K562 (cell line): ENCODE results near the gene IP6K3. TPM values are rescaled to one million over a fixed set of nuclear protein-coding genes. Genes with fewer than 3 reads are reported as not detected.

ENCODE experiments used
- ATAC-seq: fragments of 200-7000 bp; cut with Tn5 transposase; 3 replicates; pipeline ENCODE4 v1.9.1; 2020; ENCODE audit warnings: moderate library complexity
- BruUV-seq: library from RNA; stranded (reverse); fragments of 400-500 nt; replicated peaks from 2 replicates; lab custom pipeline; 2021; lab: Mats Ljungman, UMichigan
- CTCF ChIA-PET: fragments of 300-600 bp; formaldehyde crosslinking; extraction: SDS; loops from one replicate; lab custom pipeline; 2021; ENCODE audit warnings: low intra/inter-chr PET ratio; lab: Yijun Ruan, JAX
- POLR2A ChIA-PET: fragments of 300-600, 350-650 bp; sonication (Branson Sonifier 250); formaldehyde crosslinking; extraction: SDS; loops from one replicate; lab custom pipeline; 2021; ENCODE audit warnings: antibody characterized with exemption, inconsistent platforms; lab: Yijun Ruan, JAX
- DNase-seq, 4 experiments: peaks; one replicate each; pipeline versions ENCODE4 v3.0.0 to v3.0.0-alpha.2; 2011 to 2018; ENCODE audit warnings: low spot score in 3 of 4, mixed read lengths in 3 of 4; ENCODE audit errors: extremely low read depth in 1 of 4
- FAIRE-seq: peaks from 2 replicates; lab custom pipeline; 2011; peaks lifted over from hg19 to GRCh38; lab: Jason Lieb, UNC
- H2AFZ ChIP-seq: 2 replicates; pipeline ENCODE4 v1.6.0; 2011; ENCODE audit warnings: low read depth, low read length, control low read depth, inconsistent platforms
- H3K27ac ChIP-seq: fragments of 200-600 bp; 3 replicates; pipeline ENCODE4 v1.8.0; 2011; ENCODE audit warnings: low read depth, mild to moderate bottlenecking, control low read depth, inconsistent platforms, low read length, moderate library complexity, mixed read lengths; ENCODE audit errors: extremely low read depth
- H3K27me3 ChIP-seq, 2 experiments: fragments of 300-600 bp in 1 of 2; 2 replicates in 1 of 2; 3 replicates in 1 of 2; pipeline versions ENCODE4 v1.6.0 to v1.8.0; 2011; ENCODE audit warnings: inconsistent platforms in 2 of 2, low read length in 2 of 2, mild to moderate bottlenecking in 1 of 2, mixed read lengths in 1 of 2, moderate library complexity in 1 of 2; ENCODE audit not compliant: control insufficient read depth in 2 of 2, insufficient read depth in 2 of 2
- H3K36me3 ChIP-seq: fragments of 300-600 bp; 3 replicates; pipeline ENCODE4 v1.8.0; 2011; ENCODE audit warnings: mild to moderate bottlenecking, low read length, inconsistent platforms; ENCODE audit not compliant: control insufficient read depth, insufficient read depth
- H3K4me1 ChIP-seq, 2 experiments: fragments of 200-600 bp in 1 of 2; replicated peaks in 1 of 2; 2 replicates in 1 of 2; 3 replicates in 1 of 2; pipeline versions ENCODE4 v1.5.1 to v1.8.0; 2011; ENCODE audit warnings: inconsistent platforms in 2 of 2, low read length in 2 of 2, mild to moderate bottlenecking in 1 of 2, mixed read lengths in 1 of 2, moderate library complexity in 1 of 2; ENCODE audit not compliant: control insufficient read depth in 2 of 2, insufficient read depth in 2 of 2
- H3K4me2 ChIP-seq: 2 replicates; pipeline ENCODE4 v1.6.1; 2011; ENCODE audit warnings: low read length, control low read depth, inconsistent platforms, mixed read lengths; ENCODE audit not compliant: insufficient read depth
- H3K4me3 ChIP-seq: fragments of 200-600 bp; sonication (generic), shearing (Covaris generic); 2 replicates; pipeline ENCODE4 v1.5.1; 2016; ENCODE audit warnings: control low read depth, inconsistent platforms
- H3K79me2 ChIP-seq: fragments of 200-600 bp; 3 replicates; pipeline ENCODE4 v1.8.0; 2011; ENCODE audit warnings: low read length, inconsistent platforms; ENCODE audit not compliant: control insufficient read depth, insufficient read depth
- H3K9ac ChIP-seq, 2 experiments: 2 replicates each; pipeline versions ENCODE4 v1.6.0 to v1.6.1; 2011; ENCODE audit warnings: low read depth in 2 of 2, low read length in 2 of 2, control low read depth in 1 of 2, inconsistent platforms in 1 of 2, mild to moderate bottlenecking in 1 of 2, mixed read lengths in 1 of 2; ENCODE audit not compliant: insufficient read depth in 1 of 2
- H3K9me1 ChIP-seq: one replicate; pipeline ENCODE4 v1.6.0; 2011; ENCODE audit warnings: inconsistent platforms, mild to moderate bottlenecking, low read length, moderate library complexity; ENCODE audit not compliant: control insufficient read depth, insufficient read depth
- H3K9me3 ChIP-seq: replicated peaks from 2 replicates; pipeline ENCODE4 v1.5.1; 2011; ENCODE audit warnings: low read depth, low read length, inconsistent platforms; ENCODE audit not compliant: control insufficient read depth, insufficient read depth
- H4K20me1 ChIP-seq: replicated peaks from 2 replicates; pipeline ENCODE4 v1.6.1; 2011; ENCODE audit warnings: low read length, inconsistent platforms, mixed read lengths; ENCODE audit not compliant: control insufficient read depth, insufficient read depth
- ATF7 ChIP-seq: fragments of 450-650 bp; IDR thresholded peaks from 2 replicates; pipeline ENCODE4 v1.7.1; 2014; ENCODE audit warnings: mild to moderate bottlenecking, moderate library complexity
- FOXA3 ChIP-seq, 2 experiments: fragments of 450-650 bp in 1 of 2; sonication (generic) in 1 of 2; formaldehyde crosslinking; IDR thresholded peaks in 1 of 2; conservative IDR thresholded peaks in 1 of 2; 2 replicates each; pipeline versions ENCODE4 v1.4.0 to v1.8.0; 2020 to 2022; ENCODE audit warnings: mild to moderate bottlenecking in 2 of 2, missing genetic modification reagents in 1 of 2
- HDAC2 ChIP-seq: fragments of 450-650 bp; IDR thresholded peaks from 2 replicates; pipeline ENCODE4 v1.6.1; 2016; ENCODE audit warnings: mild to moderate bottlenecking
- POLR2G ChIP-seq: fragments of 200-400 bp; formaldehyde crosslinking; IDR thresholded peaks from 2 replicates; pipeline ENCODE4 v1.6.1; 2017; ENCODE audit warnings: low read depth, mild to moderate bottlenecking, antibody characterized with exemption, low read length, moderate library complexity
- ZNF717 ChIP-seq: fragments of 250-450 bp; sonication (Bioruptor Pico); IDR thresholded peaks from 2 replicates; pipeline ENCODE4 v1.5.0; 2021
- WGBS: fragments of 100-300 bp; shearing (Covaris generic); methylation state at CpG from one replicate; pipeline ENCODE4 v1.1.6; 2016; ENCODE audit warnings: low coverage, mixed read lengths; ENCODE audit not compliant: insufficient coverage; ENCODE audit errors: missing lambda C conversion rate; 5-methylcytosine and 5-hydroxymethylcytosine counted together
- in situ Hi-C: fragments of 300-500 bp; cut with MboI; formaldehyde crosslinking; loops from 4 replicates; pipeline ENCODE4 v1.15.0; 2018; ENCODE audit warnings: inconsistent platforms, mixed read lengths
- intact Hi-C: fragments of 100-400 bp; cut with micrococcal nuclease; formaldehyde crosslinking; loops from 2 replicates; pipeline ENCODE4 v1.14.2; 2022
- polyA plus RNA-seq, 8 experiments: library from polyadenylated mRNA; depleted of rRNA in 4 of 8; stranded (reverse) in 5 of 8; unstranded in 3 of 8; fragments of >200 nt; fragmentation: Nextera tagmentation in 2 of 8; fragmentation: Illumina TruSeq in 1 of 8; extraction: Ambion mirVana in 2 of 8; extraction: Trizol in 1 of 8; gene quantifications; 2 replicates each; pipeline versions ENCODE4 v1.2.1 to v1.2.3, GENCODE V29; 2011 to 2014; ENCODE audit warnings: inconsistent platforms in 1 of 8, missing spikeins in 1 of 8
- total RNA-seq, 7 experiments: library from RNA; depleted of rRNA in 6 of 7; stranded (reverse); fragments of >200 nt in 6 of 7; fragmentation: Illumina TruSeq in 2 of 7; extraction: Trizol in 2 of 7; gene quantifications; 2 replicates each; pipeline versions ENCODE4 v1.2.1 to v1.2.3, GENCODE V29; 2011 to 2021; ENCODE audit warnings: low replicate concordance in 1 of 7

The IP6K3 gene
- total and polyA plus RNA-seq, 9 of the 15 experiments (the other 6 are each of a cell fraction or from before 2014, with no cell fraction given) = not detected

GRCh38 chr6:33688451-33689147, 58.1 kb downstream of the IP6K3 start (continued):
- TF ChIP-seq ATF7 (no peak), FOXA3 (CRISPR knock-in tag; conservative IDR thresholded peaks at IDR 0.05 in 1 of 2, IDR thresholded peaks at IDR 0.05 in 1 of 2) (no peak), HDAC2 (no peak)

GRCh38 chr6:33688006-33688405, 58.7 kb downstream of the IP6K3 start:
- Histone ChIP-seq H3K27ac (no peak overlapping the region), H3K4me3 (no peak overlapping the region), H3K79me2 (no peaks in the 10 kb centered on the region), H3K9me3 (no peaks in the 10 kb centered on the region), H3K36me3 (peaks cover 97% of the 10 kb centered on the region; the same call in 2 of the 3 replicates), H4K20me1 (peaks cover 6% of the 10 kb centered on the region; the same call in 1 of the 2 replicates), H3K27me3 (no peaks in the 10 kb centered on the region), H3K4me2 (no peak overlapping the region), H3K9me1 (no peaks in the 10 kb centered on the region), H2AFZ (no peak overlapping the region), H3K9ac (no peak overlapping the region), H3K4me1 (peaks cover 0 to 14% of the 10 kb centered on the region in 2 experiments; a peak in 2 of 5 replicates)
- DNase-seq (no peak), ATAC-seq (no peak), FAIRE-seq (no peak)
- POLR2A ChIA-PET = interaction anchor here (0.6 to 1.3 kb wide), 4 partner anchors 13 to 106 kb away, joined by 3 to 4 read pairs (median 4); no protein-coding TSS in a partner anchor
- CTCF ChIA-PET = no interaction called here
- no TSS peak for BruUV-seq
- 89% methylated on average over 20 of the region's 20 CpGs for WGBS
- TF ChIP-seq ZNF717 (no peak), POLR2G (peak; percentile 46; the same call in 1 of the 2 replicates)
- intact Hi-C loops (no loop called here), in situ Hi-C loops (no loop called here)
